Neuronal stem cell (in vitro differentiated cells): ENCODE results near the gene RASA3.

ENCODE experiments used
- DNase-seq: peaks from one replicate; pipeline ENCODE4 v3.0.0-alpha.2; 2013; ENCODE audit warnings: low spot score
- H2AFZ ChIP-seq: one replicate; pipeline ENCODE4 v1.6.1; 2013; ENCODE audit warnings: mild to moderate bottlenecking, low read length, inconsistent platforms
- H2AK5ac ChIP-seq: 2 replicates; pipeline ENCODE4 v1.6.1; 2013; ENCODE audit warnings: low read depth, mild to moderate bottlenecking, inconsistent platforms, low read length, moderate library complexity, mixed read lengths
- H2BK120ac ChIP-seq: 2 replicates; pipeline ENCODE4 v1.6.1; 2013; ENCODE audit warnings: low read depth, mild to moderate bottlenecking, inconsistent platforms, low read length, moderate library complexity, mixed read lengths
- H2BK12ac ChIP-seq: one replicate; pipeline ENCODE4 v1.6.1; 2013; ENCODE audit warnings: low read length, inconsistent platforms
- H2BK15ac ChIP-seq: 2 replicates; pipeline ENCODE4 v1.6.1; 2013; ENCODE audit warnings: mild to moderate bottlenecking, low read length, inconsistent platforms, mixed read lengths
- H2BK5ac ChIP-seq: one replicate; pipeline ENCODE4 v1.6.1; 2013; ENCODE audit warnings: inconsistent platforms, mild to moderate bottlenecking, low read length, moderate library complexity
- H3K14ac ChIP-seq: one replicate; pipeline ENCODE4 v1.6.1; 2013; ENCODE audit warnings: low read length, inconsistent platforms
- H3K18ac ChIP-seq: 2 replicates; pipeline ENCODE4 v1.6.1; 2013; ENCODE audit warnings: low read length, inconsistent platforms
- H3K23ac ChIP-seq: 2 replicates; pipeline ENCODE4 v1.6.1; 2013; ENCODE audit warnings: low read depth, mild to moderate bottlenecking, mixed read lengths, low read length, inconsistent platforms; ENCODE audit not compliant: poor library complexity
- H3K27ac ChIP-seq: replicated peaks from 3 replicates; pipeline ENCODE4 v1.5.1; 2013; ENCODE audit warnings: low read length, inconsistent platforms
- H3K27me3 ChIP-seq, 3 experiments: 2 replicates each; pipeline ENCODE4 v1.6.1; 2013; ENCODE audit warnings: low read length in 3 of 3, mild to moderate bottlenecking in 2 of 3, inconsistent platforms in 1 of 3, low read depth in 1 of 3, mixed read lengths in 1 of 3, moderate library complexity in 1 of 3; ENCODE audit not compliant: control insufficient read depth in 3 of 3, insufficient read depth in 3 of 3
- H3K36me3 ChIP-seq, 2 donors: replicated peaks in 1 of 2; 2 replicates each; pipeline ENCODE4 v1.6.1; 2013; ENCODE audit warnings: low read length in 2 of 2; ENCODE audit not compliant: control insufficient read depth in 2 of 2, insufficient read depth in 2 of 2
- H3K4ac ChIP-seq: 2 replicates; pipeline ENCODE4 v1.6.1; 2013; ENCODE audit warnings: inconsistent platforms, mild to moderate bottlenecking, low read length, moderate library complexity
- H3K4me1 ChIP-seq, 2 donors: 1 replicate in 1 of 2; 2 replicates in 1 of 2; pipeline ENCODE4 v1.6.1; 2013; ENCODE audit warnings: low read length in 2 of 2, low read depth in 1 of 2; ENCODE audit not compliant: control insufficient read depth in 2 of 2, insufficient read depth in 1 of 2
- H3K4me2 ChIP-seq: one replicate; pipeline ENCODE4 v1.6.1; 2013; ENCODE audit warnings: mild to moderate bottlenecking, low read length, inconsistent platforms; ENCODE audit not compliant: insufficient read depth, poor library complexity, severe bottlenecking
- H3K4me3 ChIP-seq, 2 donors: 2 replicates each; pipeline ENCODE4 v1.5.1; 2013; ENCODE audit warnings: low read length in 2 of 2, mild to moderate bottlenecking in 2 of 2, inconsistent platforms in 1 of 2, moderate library complexity in 1 of 2
- H3K79me1 ChIP-seq: one replicate; pipeline ENCODE4 v1.6.1; 2013; ENCODE audit warnings: low read depth, mild to moderate bottlenecking, inconsistent platforms, low read length, moderate library complexity
- H3K9ac ChIP-seq: one replicate; pipeline ENCODE4 v1.6.1; 2013; ENCODE audit warnings: mild to moderate bottlenecking, low read depth, low read length, inconsistent platforms; ENCODE audit not compliant: poor library complexity
- H3K9me3 ChIP-seq, 2 donors: replicated peaks in 1 of 2; 2 replicates each; pipeline versions ENCODE3 to v1.6.1; 2013; ENCODE audit warnings: low read length in 2 of 2, mild to moderate bottlenecking in 2 of 2, inconsistent platforms in 1 of 2, low read depth in 1 of 2, mixed read lengths in 1 of 2, moderate library complexity in 1 of 2; ENCODE audit not compliant: control insufficient read depth in 2 of 2, insufficient read depth in 1 of 2
- H4K8ac ChIP-seq: one replicate; pipeline ENCODE4 v1.6.1; 2013; ENCODE audit warnings: low read depth, mild to moderate bottlenecking, inconsistent platforms, low read length, moderate library complexity
- H4K91ac ChIP-seq: one replicate; pipeline ENCODE4 v1.6.1; 2013; ENCODE audit warnings: low read length, low read depth, mild to moderate bottlenecking, inconsistent platforms; ENCODE audit not compliant: poor library complexity
- WGBS, 2 donors: extraction: QIAGEN DNeasy Blood & Tissue Kit; methylation state at CpG; one replicate each; pipeline ENCODE4 v1.1.7; 2013; ENCODE audit warnings: missing lambda C conversion rate in 2 of 2, mixed read lengths in 1 of 2; ENCODE audit not compliant: insufficient read length in 2 of 2, insufficient replicate concordance in 1 of 2; ENCODE audit errors: extremely low coverage in 2 of 2; 5-methylcytosine and 5-hydroxymethylcytosine counted together

RASA3 gene

DNA sequence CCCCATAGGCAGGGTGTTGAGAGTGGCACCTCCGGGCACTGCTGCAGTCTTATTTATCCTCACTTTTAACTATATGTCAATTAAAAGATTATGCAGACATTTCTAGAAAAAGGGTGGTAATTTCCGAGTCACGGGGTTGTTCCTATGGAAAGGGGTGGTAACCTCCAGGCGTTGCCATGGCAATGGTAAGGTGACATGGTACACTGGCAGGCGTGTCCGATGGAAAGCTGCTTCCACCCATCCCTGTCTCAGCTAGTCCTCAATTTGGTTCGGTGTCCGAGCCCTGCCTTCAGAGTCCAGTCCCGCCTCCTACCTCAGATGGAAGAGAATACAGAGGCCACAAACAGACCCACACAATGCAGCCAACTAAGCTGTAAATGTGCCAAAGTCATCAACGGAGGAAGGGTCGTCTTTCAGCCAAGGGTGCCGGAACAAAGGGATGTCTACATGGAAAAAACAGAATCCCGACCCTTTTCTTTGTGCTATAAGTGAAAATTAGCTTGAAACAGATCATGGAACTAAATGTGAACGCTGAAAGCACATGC is 85.9 kb downstream of the RASA3 start:
- no peak overlapping the region for H4K8ac ChIP-seq
- no peak overlapping the region for H3K18ac ChIP-seq
- H2BK120ac ChIP-seq, result no peak overlapping the region
- no peak overlapping the region for H3K4ac ChIP-seq
- H3K4me3 ChIP-seq, result no peak overlapping the region
- no CpG with 5 or more reads among the region's 14 CpGs for WGBS, 2 donors
- no peak overlapping the region for H2BK5ac ChIP-seq
- H2AK5ac ChIP-seq, result no peak overlapping the region
- no peak overlapping the region for H2BK12ac ChIP-seq
- H2AFZ ChIP-seq, result no peak overlapping the region
- H3K4me1 ChIP-seq, result peaks cover 7 to 22% of the 10 kb centered on the region in 2 donors
- no peak overlapping the region for H3K27ac ChIP-seq
- H3K9ac ChIP-seq, result no peak overlapping the region
- H3K36me3 ChIP-seq, result peaks cover 3 to 30% of the 10 kb centered on the region in 2 donors
- H3K23ac ChIP-seq, result no peak overlapping the region
- DNase-seq, result no peak
- H3K27me3 ChIP-seq, result no peaks in the 10 kb centered on the region
- H3K79me1 ChIP-seq, result peaks cover 2% of the 10 kb centered on the region
- no peak overlapping the region for H3K4me2 ChIP-seq
- H3K9me3 ChIP-seq, result peaks cover under 1 to 4% of the 10 kb centered on the region in 2 donors
- H3K14ac ChIP-seq, result no peak overlapping the region
- no peak overlapping the region for H4K91ac ChIP-seq
- H2BK15ac ChIP-seq, result no peak overlapping the region

DNA sequence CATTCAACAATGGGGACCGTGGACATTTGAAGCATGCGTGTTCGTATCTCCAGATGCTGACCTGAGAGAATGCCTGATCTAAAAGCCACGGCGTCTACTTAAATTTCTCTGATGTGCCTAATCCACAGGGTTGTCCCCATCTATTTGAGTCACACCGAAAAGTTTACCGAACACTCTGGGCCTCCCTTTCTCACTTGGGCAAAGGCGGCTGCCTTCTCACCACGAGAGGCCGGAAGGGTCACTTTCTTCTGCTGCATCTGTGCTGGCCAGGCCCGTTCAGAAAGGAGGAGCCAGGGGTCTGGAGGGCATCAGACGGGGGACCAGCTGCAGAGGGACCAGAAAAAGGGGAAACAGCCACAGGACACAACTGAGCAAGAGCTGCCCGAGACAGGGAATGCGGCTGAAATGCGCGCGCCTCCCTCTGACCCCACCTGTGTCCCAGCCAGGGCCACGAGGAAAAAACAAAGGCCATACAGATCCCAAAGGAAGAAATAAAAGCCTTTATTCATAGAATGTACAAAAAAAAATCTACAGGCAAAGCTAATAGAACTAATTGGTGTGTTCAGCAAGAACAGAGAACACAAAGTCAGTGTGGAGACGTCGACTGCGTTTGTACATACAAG is 87.2 kb downstream of the RASA3 start:
- Histone ChIP-seq H3K9ac (no peak overlapping the region), H2BK15ac (no peak overlapping the region)
- no peak for DNase-seq

DNA sequence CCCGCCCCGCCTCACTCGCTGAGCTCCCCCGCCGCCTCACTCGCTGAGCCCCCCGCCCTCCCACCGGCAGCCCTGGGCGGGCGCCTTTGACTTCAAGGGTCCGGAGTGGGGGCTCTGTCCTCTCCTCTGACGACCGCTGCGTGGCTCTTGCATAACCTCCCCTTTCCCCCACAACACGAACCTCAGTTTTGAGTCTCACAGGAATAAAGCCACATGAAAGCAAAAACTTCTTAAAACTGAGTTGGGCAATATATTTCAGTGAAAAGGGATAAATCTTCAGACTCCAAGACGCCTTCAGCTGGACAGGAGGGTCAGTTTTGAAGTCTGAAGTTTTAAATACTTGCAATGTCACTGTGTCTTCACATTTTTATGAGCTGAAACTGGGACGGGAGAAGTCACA is 87.9 kb downstream of the RASA3 start:
- DNase-seq, result no peak
- Histone ChIP-seq H3K4me3 (no peak overlapping the region), H2AK5ac (no peak overlapping the region), H3K9me3 (peaks cover 6 to 8% of the 10 kb centered on the region in 2 donors), H3K23ac (no peak overlapping the region), H3K9ac (no peak overlapping the region), H3K27me3 (no peaks in the 10 kb centered on the region), H2BK5ac (no peak overlapping the region), H3K27ac (no peak overlapping the region), H2BK12ac (no peak overlapping the region), H4K91ac (no peak overlapping the region), H2AFZ (no peak overlapping the region), H3K4ac (no peak overlapping the region), H3K36me3 (peaks cover 4 to 21% of the 10 kb centered on the region in 2 donors), H3K18ac (no peak overlapping the region), H3K4me1 (peaks cover 4 to 22% of the 10 kb centered on the region in 2 donors), H3K14ac (no peak overlapping the region), H4K8ac (no peak overlapping the region), H3K79me1 (peaks cover 3% of the 10 kb centered on the region), H2BK15ac (no peak overlapping the region), H3K4me2 (no peak overlapping the region), H2BK120ac (no peak overlapping the region)
- WGBS, 2 donors, result no CpG with 5 or more reads among the region's 17 CpGs

More for the DNA sequence above, 87.2 kb downstream of the RASA3 start:
- Histone ChIP-seq H3K14ac (no peak overlapping the region), H3K36me3 (peaks cover 4 to 27% of the 10 kb centered on the region in 2 donors), H3K9me3 (peaks cover 6 to 8% of the 10 kb centered on the region in 2 donors), H3K4me2 (no peak overlapping the region), H4K91ac (no peak overlapping the region), H3K23ac (no peak overlapping the region), H2AFZ (no peak overlapping the region), H3K79me1 (peaks cover 2% of the 10 kb centered on the region), H3K18ac (peak overlapping the region; percentile 6), H3K27ac (peak overlapping the region; percentile 7), H3K4me3 (no peak overlapping the region), H4K8ac (no peak overlapping the region), H2BK12ac (no peak overlapping the region), H3K4ac (no peak overlapping the region), H3K4me1 (peaks cover 7 to 22% of the 10 kb centered on the region in 2 donors), H2BK120ac (no peak overlapping the region), H2AK5ac (peak overlapping the region; percentile 5), H3K27me3 (no peaks in the 10 kb centered on the region), H2BK5ac (no peak overlapping the region)
- no CpG with 5 or more reads among the region's 21 CpGs for WGBS, 2 donors

DNA sequence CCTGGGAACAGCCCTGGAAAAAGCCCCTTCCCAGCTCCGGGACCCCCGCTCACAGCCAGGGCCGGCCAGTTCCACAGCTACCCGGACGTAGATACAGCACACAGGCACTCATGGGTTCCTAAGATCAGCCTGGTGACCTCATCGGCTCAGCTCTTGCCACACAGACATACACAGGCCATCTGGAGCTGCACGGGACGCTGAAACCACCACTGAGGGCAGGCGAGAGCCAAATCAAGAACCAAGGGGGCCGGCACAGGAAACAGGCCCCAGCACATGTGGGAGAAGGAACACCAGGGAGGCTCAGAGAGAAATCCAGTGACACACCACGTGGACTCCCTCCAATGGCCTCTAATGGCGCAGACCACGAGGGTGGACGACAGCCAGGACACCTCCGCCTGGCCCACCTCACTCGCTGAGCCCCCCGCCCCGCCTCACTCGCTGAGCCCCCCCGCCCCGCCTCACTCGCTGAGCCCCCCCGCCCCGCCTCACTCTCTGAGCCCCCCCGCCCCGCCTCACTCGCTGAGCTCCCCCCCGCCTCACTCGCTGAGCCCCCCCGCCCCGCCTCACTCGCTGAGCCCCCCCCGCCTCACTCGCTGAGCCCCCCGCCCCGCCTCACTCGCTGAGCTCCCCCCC is 88.9 kb downstream of the RASA3 start:
- Histone ChIP-seq H4K8ac (no peak overlapping the region), H2BK12ac (no peak overlapping the region), H3K9me3 (peaks cover 8 to 10% of the 10 kb centered on the region in 2 donors), H3K14ac (no peak overlapping the region), H3K79me1 (peaks cover 5% of the 10 kb centered on the region), H2BK5ac (no peak overlapping the region), H2AFZ (no peak overlapping the region), H3K4ac (no peak overlapping the region), H3K18ac (peak overlapping the region; percentile 24), H3K23ac (no peak overlapping the region), H4K91ac (no peak overlapping the region), H3K27me3 (no peaks in the 10 kb centered on the region), H3K27ac (peak overlapping the region; percentile 30), H3K9ac (no peak overlapping the region), H2AK5ac (no peak overlapping the region), H3K4me3 (no peak overlapping the region), H3K36me3 (peaks cover 4 to 18% of the 10 kb centered on the region in 2 donors), H3K4me1 (peaks cover 4 to 22% of the 10 kb centered on the region in 2 donors), H3K4me2 (no peak overlapping the region), H2BK120ac (no peak overlapping the region), H2BK15ac (no peak overlapping the region)
- WGBS, 2 donors, result no CpG with 5 or more reads among the region's 37 CpGs
- peak; percentile 29 for DNase-seq
